IPS-NIHi7 (cell line): Measurements from ENCODE around the gene ZFAND3.
"Not testable (repeated sequence)": the region's sequence is repeated elsewhere in the genome, so short reads cannot be mapped to it uniquely, and the experiment has no call there.

Experiments
- DNase-seq: peaks from one replicate; pipeline ENCODE4 v3.0.0; 2012; ENCODE audit warnings: mixed read lengths; ENCODE audit errors: extremely low spot score

ZFAND3 gene

DNA sequence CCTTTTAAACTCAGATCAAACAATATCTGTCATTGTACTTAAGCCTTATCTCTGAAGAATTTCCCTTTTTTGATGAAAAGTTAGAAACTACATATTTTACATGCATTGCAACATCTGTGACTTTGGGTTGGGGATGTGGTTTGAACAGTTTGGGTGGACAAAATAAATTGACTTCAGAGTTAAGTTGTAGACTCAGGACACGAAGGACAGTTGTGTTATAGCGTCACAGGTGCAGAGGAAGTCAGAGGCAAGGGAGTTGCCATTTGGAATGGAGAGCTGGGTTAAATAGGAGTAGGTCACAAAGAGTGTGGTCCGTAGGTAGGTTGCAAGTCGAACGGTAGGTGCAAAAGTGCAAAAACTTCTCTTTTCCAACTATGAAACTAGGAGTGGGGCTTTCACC, 46.0 kb downstream of the ZFAND3 start:
- no peak for DNase-seq

DNA sequence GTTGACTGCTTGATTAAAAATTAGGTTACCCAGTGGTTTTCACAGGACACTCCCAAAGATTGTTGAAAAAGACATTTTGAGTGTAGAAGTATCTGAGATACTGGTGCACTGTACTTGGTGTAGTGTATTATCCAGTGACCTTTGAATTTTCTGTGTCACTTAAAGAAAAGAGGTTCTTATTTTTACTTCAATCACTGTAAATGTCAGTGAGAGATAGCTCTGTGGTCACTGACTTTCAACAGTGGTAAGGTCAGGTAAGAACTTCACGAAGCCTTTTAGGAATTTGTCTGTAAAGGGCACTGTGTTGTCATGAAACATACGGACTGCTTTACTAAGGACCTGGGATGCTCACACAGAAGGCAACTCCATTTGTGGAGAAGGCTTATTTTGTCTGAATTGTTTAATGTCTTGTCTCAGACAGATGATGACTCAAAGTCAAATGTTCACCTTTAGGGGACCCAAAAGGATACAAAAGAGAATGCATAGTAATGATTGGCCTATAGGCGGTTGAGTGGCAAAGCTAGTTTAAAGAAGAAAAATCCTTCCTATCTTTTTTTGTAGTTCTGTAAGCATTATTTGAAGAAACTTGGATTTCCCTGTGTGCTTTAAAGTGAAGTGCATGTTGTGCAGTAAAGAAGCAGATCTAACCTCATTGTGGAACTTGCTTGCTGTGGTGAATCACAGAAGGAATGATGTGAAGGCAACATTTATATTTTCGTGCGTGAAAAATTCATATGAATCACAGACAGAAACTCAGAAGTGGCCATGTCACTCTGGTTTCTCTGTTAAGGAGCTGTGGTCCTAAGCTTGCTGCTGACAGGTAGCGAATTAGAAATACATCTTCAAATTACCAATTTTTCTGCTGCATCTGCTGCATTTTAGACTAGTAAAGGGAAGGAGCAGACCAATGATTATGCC, 47.3 kb downstream of the ZFAND3 start:
- DNase-seq: no peak

DNA sequence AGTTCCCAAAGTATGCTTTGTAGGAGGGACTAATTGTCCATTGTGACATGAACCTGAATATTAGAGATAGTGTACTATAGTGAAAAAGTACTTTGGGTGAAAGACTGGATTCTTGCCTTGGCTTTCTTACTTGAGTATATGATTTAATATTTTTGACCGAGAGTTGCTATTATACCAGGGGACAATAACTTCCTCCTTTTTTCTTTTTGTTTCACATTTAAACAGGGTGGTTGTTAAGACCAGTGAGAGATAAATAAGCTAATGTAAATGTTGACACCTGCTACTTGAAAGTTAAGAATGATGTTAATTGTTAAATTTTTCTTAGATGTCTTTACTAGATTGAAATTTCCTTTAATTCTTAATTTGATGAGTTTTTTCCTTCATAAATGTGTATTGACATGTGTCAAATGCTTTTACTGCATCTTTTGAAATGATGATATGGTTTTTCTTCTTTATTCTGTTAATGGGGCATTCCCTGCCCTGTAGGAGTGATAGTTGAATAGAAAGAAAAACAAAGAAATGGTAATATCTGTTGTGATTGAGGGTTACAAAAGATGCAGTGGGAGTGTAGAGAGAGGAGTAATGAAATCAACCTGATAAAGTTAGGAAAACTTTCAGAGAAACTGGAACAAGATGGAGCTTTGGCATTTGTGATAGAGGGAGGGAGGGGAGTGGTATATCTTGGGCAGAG, 48.4 kb downstream of the ZFAND3 start:
- DNase-seq: no peak

DNA sequence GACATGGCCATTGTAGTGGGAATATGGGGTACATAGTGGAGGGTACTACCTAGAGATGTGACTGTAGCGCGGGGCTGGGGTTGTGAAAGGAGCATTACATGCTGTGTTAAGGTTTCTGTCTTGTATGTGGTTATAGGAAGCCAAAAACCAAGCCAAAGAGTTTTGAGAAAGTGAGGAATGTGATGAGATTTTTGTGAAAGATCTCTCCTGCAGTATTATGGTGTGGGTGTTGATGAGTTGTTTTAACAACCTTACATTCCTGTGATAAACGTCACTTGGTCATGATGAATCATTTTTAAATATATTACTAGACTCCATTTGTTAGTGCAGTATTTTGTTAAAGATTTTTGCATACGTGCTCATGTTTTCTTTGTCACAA, 48.9 kb downstream of the ZFAND3 start:
- DNase-seq: no peak

DNA sequence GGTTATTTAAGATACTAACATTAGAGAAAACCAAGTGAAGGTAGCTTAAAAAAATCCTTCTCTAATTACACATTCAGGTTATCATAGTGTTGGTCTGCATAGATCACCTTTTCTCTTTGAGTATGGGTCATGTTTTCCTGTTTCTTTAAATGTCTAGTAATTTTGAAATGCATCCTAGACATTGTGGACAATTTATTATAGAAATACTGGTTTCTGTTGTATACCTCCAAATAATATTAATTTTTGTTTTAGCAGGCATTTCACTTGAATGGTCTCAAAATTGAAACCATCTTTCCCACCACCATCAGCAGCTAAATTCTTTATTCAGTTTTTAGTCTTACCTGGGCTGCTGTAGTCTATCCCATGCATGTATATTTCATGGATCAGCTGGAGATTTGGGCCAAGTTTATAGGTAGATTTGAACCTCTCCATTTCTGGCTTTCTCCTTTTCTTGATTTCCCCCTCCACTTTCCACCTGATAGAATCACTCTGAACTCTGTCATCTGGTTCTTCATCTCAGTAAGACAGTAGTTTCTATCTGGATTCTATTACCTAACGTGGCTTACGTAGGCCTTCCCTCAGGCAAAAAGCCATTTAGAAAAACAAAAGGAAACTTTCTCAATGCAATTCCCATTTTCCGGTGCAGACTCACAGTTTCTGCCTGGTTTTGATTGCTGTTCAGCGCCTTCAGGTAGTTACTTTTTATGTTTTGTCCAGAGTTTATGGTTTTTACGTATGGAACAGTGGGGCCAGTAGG, 52.3 kb downstream of the ZFAND3 start:
- DNase-seq: no peak

DNA sequence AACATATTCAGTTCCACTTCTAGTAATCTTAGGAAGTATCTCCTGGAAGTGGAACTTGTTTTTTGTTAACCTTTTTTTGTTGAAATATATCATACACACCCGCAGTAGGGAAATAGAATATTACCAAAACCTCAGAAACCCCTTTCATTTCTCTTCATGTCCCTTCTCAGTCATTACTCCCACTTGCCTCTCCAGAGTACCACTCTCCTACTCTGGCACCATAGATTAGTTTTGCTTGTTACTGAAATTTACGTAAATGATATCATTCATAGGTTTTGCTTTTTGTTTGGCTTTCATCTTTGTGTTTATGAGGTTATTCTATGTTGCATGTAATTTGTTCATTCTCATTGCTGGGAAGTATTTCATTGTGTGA, 52.8 kb downstream of the ZFAND3 start:
- no peak for DNase-seq

DNA sequence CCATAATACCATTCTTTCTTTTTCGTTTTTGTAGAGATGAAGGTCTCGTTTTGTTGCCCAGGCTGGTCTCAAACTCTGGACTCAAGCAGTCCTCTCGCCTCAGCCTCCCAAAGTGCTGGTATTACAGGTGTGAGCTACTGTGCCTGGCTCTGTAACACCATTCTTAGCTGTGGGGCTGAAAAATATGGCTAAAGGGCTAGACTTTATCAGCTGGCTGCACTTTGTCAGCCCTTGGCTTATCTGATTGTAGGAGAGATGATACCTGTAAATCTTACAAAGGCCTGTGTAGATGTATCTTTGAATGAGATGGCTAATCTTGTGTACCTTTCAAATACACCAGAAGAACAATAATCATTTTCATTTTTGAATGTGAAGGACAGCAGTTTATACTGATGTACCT, 55.2 kb downstream of the ZFAND3 start:
- no peak for DNase-seq

DNA sequence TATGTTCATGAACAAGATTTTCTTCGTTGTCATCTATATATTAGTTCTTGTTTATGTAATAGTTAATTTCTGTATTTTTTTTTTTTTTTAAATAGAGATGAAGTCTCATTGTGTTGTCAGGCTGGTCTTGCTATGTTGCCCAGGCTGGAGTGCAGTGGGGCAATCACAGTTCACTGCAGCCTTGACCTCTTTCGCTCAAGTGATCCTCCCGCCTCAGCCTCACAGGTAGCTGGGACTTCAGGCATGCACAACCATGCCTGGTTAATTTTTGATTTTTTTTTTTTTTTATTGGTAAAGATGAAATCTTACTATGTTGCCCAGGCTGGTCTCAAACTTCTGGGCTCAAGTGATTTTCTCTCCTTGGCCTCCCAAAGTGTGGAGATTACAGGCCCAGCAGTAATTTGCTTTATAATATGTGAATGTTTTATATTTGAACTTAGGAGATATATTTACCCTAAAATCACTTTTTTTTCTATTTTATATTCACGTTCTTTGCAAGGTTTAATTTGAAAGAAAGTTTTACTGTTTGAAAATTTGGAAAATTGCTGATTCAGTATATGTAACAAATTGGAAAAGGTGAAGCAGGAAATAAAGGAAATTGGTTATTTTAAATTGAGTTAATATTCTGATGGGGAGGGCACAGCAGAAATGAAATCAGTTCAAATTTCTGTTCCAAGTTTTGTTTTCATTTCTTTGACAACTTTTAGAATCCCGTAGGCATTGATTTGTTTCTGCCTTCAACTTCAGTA, 56.2 kb downstream of the ZFAND3 start:
- DNase-seq: no peak

DNA sequence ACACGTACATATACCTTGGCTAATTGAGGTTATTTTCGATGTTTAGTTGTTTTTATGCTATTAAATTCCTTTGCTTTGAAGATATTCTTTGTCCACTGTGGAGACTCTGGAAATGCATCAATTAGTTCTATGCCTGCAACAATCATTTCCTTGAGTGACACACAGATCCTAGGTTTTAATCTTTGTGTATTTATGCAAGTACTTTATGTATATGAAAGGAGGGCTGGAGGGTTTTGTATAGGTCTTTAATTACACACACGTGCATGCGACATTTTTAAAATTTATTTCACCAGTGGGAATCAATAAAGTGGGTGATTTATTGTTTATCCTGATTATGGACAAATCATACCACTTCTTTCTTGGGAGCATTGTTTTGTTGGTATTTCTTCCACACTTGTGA, 57.3 kb downstream of the ZFAND3 start:
- no peak for DNase-seq

DNA sequence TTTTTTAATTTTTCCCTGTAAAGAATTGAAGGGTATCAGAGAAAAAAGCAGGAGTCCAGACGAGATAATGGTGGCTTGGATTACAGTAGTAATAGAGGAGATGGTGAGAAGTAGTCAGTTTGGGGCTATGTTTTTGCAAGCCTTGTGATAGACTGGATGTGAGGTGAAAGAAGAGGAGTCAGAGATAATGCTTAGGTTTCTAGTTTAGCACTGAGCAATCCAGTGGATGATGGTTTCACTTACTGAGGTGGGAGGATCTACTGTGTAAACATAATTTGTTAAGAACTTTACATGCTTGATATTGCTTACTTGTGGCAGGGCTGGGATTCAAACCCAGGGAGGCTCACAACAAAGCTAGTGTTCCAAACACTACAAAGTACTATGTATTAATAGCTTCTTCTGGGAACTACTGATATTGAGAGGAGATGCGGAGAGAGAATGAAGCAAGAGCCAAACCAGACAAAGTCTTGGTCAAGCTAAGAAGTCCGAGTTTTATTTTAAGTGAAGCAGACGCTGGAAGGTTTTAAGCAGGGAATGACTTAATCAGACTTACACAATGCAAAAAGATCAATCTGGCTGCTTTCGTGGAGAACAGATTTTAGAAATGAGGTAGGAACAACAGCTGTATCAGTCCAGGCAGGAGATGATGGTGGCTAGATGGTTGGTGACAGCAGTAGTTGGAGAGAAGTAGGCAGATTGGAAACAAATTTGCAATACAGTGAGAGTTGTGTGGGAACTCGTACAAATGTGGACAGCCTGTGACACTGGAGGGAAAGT, 58.0 kb downstream of the ZFAND3 start:
- DNase-seq: no peak

DNA sequence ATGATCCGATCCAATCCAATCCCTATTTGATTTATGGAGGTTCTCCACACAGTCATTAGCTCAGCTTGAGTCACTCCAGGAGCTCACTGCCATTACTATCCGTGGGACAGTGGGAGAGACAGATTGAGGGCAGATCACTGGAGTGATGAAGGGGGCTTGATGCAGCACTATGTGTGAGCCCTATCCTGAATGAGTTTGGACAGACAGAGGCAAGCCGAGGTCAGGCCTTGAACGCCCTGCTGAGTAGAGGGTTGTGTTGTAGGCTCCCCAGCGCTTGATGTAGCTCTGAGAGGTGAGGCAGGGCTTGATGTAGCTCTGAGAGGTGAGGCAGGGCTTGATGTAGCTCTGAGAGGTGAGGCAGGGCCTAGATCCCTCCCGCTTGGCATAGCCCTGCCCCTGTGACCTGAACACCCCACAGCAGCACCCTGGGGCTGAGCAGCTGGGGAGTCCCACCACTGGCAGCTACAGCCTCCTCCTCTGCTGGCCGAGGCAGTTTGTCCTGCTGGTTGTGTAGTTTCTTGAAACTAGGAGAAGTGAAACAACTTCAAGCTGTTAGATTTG, 58.7 kb downstream of the ZFAND3 start:
- no peak for DNase-seq

DNA sequence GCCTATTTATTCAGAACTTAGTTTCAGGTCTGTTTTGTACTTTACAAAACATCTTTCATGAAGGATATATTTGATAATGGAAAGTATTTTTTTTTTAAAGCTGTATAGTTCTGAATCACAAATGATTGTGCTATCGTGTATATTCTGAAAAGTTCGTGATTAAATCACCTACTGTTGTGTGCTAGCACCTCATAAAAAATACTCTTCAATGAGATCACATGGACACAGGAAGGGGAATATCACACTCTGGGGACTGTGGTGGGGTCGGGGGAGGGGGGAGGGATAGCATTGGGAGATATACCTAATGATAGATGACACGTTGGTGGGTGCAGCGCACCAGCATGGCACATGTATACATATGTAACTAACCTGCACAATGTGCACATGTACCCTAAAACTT, 61.1 kb downstream of the ZFAND3 start:
- not testable (repeated sequence) for DNase-seq

DNA sequence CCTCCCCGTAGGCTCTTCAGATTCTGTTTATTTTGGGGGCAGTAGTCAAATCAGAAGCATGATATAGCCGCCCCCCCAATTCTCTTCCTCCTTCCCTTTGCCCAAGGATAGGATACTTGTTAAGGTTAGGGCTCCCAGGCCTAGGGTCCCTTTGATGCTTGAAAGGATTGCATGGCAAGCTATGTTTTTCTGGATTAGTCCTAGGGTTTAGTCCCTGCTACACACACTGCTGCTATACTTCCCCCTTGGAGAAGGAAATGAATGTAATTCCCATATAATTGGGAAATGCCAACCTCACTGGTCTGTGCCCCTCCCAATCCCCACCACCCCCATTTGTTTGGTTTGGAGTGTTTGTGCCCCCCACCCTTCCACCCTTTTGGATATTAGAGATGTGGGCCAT, 62.8 kb downstream of the ZFAND3 start:
- no peak for DNase-seq

DNA sequence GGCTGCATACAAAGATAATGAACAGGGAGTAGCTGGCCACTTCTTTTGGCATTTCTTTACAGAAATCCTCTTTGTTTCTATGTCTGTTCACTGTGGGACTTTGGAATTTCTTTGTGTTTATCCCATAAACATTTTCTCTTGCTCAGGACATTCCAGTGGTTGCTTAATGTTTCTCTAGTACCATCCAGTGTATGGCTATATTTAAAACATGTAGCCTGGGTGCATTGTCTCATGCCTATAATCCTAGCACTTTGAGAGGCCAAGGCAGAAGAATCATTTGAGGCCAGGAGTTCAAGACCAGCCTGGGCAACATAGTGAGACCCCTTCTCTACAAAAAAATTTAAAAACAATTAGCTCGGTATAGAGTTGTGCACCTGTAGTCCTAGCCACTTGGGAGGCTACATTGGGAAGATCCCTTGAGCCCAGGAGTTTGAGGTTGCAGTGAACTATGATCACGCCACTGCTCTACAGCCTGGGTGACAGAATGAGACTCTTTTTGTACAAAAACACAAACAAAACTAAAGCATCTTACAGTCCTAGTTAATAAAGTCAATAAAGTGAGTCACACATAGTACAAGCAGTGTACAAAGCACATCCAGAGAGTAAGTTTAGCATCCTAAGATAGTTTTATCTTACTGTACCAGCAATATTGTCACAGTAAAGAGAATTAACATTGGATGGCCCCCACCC, 63.3 kb downstream of the ZFAND3 start:
- no peak for DNase-seq

DNA sequence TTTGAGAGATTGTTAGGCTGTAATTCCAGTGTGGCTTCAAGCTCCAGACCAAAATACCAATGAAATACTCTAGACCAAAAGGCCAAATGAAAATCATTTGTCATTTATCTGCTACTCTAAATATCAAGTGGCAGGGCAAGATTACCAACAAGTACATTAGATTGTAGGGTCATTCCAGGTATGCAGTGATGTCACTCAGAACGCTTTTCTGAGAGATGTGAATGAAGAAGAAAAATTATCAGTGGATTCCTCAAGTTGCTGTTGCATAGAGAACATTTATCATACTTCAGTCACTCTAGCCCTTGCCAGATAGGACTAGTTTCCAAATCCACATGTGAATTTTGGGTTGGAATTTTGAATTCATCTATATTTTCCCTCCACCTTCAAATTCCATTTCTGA, 65.0 kb downstream of the ZFAND3 start:
- DNase-seq: no peak

DNA sequence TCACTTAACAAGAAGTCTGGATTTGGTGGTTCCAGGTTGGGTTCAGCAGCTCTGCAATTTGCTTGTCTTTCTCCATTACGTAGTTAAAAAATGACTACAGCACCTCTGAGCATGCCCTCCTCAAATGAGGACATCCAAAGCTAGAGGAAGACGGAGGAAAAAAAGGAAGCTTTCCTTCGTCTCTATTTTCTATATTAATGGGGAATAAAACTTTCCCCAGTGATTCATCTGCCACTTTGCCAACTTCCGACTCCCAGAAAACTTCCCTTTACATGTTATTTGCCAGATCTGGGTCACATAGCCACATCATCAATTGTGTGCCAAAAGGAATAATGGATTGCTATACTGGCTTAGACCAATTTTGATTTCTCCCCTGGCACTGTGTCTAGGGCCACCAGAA, 69.5 kb downstream of the ZFAND3 start:
- DNase-seq: no peak

DNA sequence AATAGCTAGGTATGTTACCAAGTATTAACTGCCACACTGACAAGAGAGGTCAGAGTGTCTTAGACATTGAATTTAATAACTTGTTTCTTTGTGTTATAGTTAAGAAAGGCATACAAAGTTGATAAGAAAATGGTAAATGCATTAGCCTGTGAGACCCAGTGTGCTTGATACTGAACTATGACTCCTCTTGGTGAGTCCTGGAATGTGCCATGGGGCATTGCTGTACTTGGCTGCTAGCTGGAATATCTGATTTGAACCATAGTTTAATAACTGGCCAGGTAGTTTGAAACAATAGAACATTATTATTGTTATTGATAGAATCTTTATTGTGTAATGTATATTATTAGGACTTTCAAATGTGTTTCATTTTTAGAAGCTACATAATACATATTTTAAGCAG, 70.0 kb downstream of the ZFAND3 start:
- DNase-seq: no peak

DNA sequence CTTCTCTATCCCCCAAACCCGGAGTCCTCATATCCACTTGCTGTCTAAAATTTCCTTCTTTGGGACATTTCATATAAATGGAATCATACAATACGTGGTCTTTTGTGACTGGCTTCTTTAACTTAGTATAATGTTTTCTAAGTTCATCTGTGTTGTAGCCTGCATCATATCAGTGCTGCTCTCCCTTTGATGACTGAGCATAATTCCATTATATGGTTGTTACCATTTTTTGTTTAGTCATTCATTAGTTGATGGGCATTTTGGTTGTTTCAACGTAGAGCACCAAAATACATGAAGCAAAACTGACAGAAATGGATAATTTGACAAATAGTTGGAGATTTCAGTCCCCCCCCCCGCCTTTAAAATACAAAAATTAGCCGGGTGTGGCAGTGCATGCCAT, 71.5 kb downstream of the ZFAND3 start:
- DNase-seq: no peak

DNA sequence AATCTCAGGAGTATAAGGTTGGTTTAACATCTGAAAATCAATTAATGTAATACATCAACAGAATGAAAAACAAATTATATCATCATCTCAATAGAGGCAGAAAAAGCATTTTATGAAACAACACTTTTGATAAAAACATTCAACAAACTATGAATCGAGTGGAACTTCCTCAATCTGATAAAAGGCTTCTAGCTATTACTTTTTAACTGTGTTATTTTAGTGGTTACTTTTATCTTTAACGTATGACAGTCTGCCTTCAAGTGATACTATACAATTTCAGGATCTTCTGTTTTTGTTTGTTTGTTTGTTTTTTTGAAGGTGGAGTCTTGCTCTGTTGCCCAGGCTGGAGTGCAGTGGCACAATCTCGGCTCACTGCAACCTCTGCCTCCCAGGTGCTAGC, 73.7 kb downstream of the ZFAND3 start:
- no peak for DNase-seq

DNA sequence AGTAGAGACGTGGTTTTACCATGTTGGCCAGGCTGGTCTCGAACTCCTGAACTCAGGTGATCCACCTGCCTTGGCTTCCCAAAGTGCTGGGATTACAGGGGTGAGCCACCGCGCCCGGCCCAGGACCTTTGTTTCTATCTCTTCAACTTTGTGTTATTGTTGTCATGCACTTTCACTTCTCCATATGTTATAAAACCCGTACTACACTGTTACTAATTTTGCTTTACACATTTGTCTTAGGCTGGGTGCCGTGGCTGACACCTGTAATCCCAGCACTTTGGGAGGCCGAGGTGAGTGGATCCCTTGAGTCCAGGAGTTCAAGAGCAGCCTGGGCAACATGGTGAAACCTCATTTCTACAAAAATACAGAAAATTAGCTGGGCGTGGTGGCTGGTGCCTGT, 74.2 kb downstream of the ZFAND3 start:
- DNase-seq: not testable (repeated sequence)
